A549 treated with AZD9567 at 1 μM for 4 hours (cell line): ENCODE results near the gene MED6. TPM values are rescaled to one million over a fixed set of nuclear protein-coding genes. Genes with fewer than 3 reads are reported as not detected.

Experiments
- total RNA-seq: library from RNA; stranded (reverse); fragments of 200-300 nt; extraction: Qiagen RNA extraction; gene quantifications from 5 replicates; pipeline ENCODE4 v1.2.3, GENCODE V29; 2022; ENCODE audit not compliant: insufficient read depth

Gene MED6
- total RNA-seq: 40.5 to 44.9 TPM (median 43.9 TPM) in 5 replicates

DNA sequence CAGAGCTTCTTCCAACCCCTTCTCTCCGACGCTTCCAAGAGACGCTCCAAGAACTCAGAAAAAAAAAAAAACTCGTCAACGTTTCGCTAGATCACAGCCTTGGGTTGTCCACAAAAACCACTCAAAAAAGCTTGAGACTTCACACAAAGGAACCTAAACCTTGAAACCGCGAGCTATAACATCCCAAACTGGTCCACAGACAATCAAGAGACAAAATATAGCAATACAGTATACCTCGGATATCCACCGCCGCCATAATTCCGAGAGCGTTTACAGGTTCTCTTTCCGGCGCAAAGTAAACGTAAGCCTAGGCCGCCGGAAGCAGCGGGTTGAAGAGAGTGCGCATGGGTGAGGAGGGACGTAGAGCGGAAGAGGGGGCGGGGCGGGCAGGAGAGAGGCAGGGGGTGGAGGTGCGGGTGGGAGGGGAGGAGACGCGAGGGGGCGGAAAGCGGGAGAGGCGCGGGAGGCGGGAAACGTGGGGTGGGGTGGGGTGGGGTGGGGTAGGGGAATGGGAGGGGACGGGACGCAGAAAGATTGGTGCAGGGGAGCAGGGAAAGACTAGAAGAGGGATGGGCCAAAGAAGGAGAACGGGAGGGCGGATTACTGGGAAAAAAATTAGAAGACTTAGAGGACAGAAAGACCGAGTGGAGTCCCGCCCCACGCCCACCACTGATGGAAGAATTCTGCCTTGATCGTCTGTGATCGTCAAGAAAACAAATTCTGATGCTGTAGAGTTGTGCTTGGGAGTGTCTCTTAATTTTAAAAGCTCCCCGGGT lies at the start of gene MED6:
Gene MED6 (minus strand): TSS at position 274 of the 776 bp plus-strand sequence. CDS start 18 bp downstream, at position 256.

GRCh38 chr14:70641548-70642302 lies 41.3 kb upstream of the MED6 start, which contains the start of gene TTC9:
Gene TTC9, plus strand, starts transcription at chr14:70641916. Its CDS starts 214 bp downstream, at chr14:70642130.

GRCh38 chr14:70534904-70535303 lies 65.6 kb downstream of the MED6 start, which contains the start of gene ADAM20:
Gene ADAM20, minus strand, starts transcription at chr14:70535004. Its CDS starts 10,247 bp downstream, at chr14:70524757.

Other genes with a start within 250 kb of the MED6 start
- gene COX16, start 241.0 kb downstream of the MED6 start, total RNA-seq: 55.4 to 63.5 TPM (median 59.9 TPM) in 5 replicates
- 7.2 to 11.9 TPM (median 9.3 TPM) in 5 replicates for gene SYNJ2BP, start 183.6 kb downstream of the MED6 start, total RNA-seq
- 0.02 to 0.06 TPM (median 0.05 TPM) in 3 of 5 replicates, not detected in the others for gene ADAM21, start 148.5 kb downstream of the MED6 start, total RNA-seq
- 0.02 to 0.03 TPM in 2 of 5 replicates, not detected in the others for gene ADAM20, start 65.7 kb downstream of the MED6 start, total RNA-seq
- gene TTC9, start 41.3 kb upstream of the MED6 start, total RNA-seq: 2.3 to 2.9 TPM (median 2.6 TPM) in 5 replicates
- 4.7 to 6.2 TPM (median 5.6 TPM) in 5 replicates for gene MAP3K9, start 208.9 kb upstream of the MED6 start, total RNA-seq